ENCODE results near the gene FN3K. TPM values are rescaled to one million over a fixed set of nuclear protein-coding genes. Genes with fewer than 3 reads are reported as not detected.

The FN3K gene
- polyA plus RNA-seq, 2 of the 4 experiments (the other 2 are of a cell fraction), result 1.3 to 13.2 TPM

DNA sequence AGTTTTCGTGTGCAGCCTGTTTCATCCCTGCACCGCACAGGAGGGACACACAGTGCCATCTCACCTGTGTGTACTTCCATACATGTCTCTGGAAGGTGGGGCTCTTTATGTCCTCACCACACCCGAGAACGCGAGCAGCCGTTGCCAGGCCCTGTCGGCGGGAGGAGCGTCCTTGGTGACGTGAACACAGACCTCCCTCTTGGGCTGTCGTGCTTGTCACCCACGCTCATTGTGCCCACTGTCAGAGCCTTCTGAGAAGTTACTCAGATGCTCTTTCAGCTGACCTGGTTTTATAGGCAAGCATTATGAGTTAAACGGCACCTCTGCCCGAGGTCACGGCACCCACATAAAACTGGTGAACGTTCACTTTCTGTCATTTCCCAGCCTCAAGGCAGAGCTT, 64.2 kb downstream of the FN3K start:
- no peak for FAIRE-seq
- Histone ChIP-seq H3K27ac (no peak overlapping the region), H3K9me3 (no peaks in the 10 kb centered on the region), H3K4me1 (no peaks in the 10 kb centered on the region), H3K4me2 (no peak overlapping the region), H3K4me3 (no peak overlapping the region)
- no peak for ATAC-seq
- ChIA-PET POLR2A (no interaction called here), CTCF (interaction anchor here (0.8 to 2.4 kb wide), 2 partner anchors 11 to 17 kb away, joined by 4 to 8 read pairs; no protein-coding TSS in a partner anchor)
- DNase-seq (ENCODE audit: low read depth in 1 of 2, low spot score in 1 of 2), result no peak
- 96% methylated on average over 16 of the region's 16 CpGs for WGBS (ENCODE audit: missing lambda C conversion rate)
- no peak for TF ChIP-seq BHLHE40 (IDR thresholded peaks at IDR 0.05; ENCODE audit: low read depth, low read length)
- no peak for TF ChIP-seq HOXB13 (CRISPR knock-in tag; IDR thresholded peaks at IDR 0.05; ENCODE audit: low read depth)
- TF ChIP-seq FOSL2 (IDR thresholded peaks at IDR 0.05), result no peak
- TF ChIP-seq FOSL2 (CRISPR knock-in tag; IDR thresholded peaks at IDR 0.05), result no peak
- no peak for TF ChIP-seq CBX2 (IDR thresholded peaks at IDR 0.05; ENCODE audit: borderline replicate concordance, low read depth)
- TF ChIP-seq, protein P1, sequence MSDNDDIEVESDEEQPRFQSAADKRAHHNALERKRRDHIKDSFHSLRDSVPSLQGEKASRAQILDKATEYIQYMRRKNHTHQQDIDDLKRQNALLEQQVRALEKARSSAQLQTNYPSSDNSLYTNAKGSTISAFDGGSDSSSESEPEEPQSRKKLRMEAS (IDR thresholded peaks at IDR 0.05), result no peak
- TF ChIP-seq JUNB (IDR thresholded peaks at IDR 0.05), result no peak
- no peak for TF ChIP-seq HEYL (CRISPR knock-in tag; IDR thresholded peaks at IDR 0.05)
- TF ChIP-seq ELK1 (IDR thresholded peaks at IDR 0.05; ENCODE audit: low read depth, low read length), result no peak
- no peak for TF ChIP-seq ESRRA (IDR thresholded peaks at IDR 0.05; ENCODE audit: borderline replicate concordance, low read length)
- TF ChIP-seq MYC (IDR thresholded peaks at IDR 0.05; ENCODE audit: borderline replicate concordance, low read length), result no peak
- TF ChIP-seq REST (IDR thresholded peaks at IDR 0.05), result no peak
- TF ChIP-seq SMC3 (IDR thresholded peaks at IDR 0.05), result no peak
- TF ChIP-seq EHMT2 (IDR thresholded peaks at IDR 0.05; ENCODE audit: low read depth), result no peak
- no peak for TF ChIP-seq SREBF2 (IDR thresholded peaks at IDR 0.05)
- TF ChIP-seq TFCP2L1 (CRISPR knock-in tag; IDR thresholded peaks at IDR 0.05), result no peak
- no peak for TF ChIP-seq PHF8 (IDR thresholded peaks at IDR 0.05; ENCODE audit: borderline replicate concordance, low read depth)

Other genes starting within 250 kb of the FN3K start
- gene FOXK2, start 215.9 kb upstream of the FN3K start, polyA plus RNA-seq (2011; rRNA removed), result 34.8 and 35.9 TPM in 2 replicates
- 37.5 to 39.2 TPM (median 38.2 TPM) in 3 replicates for gene FOXK2, start 215.9 kb upstream of the FN3K start, polyA plus RNA-seq (2017; fragmentation: RNase III; extraction: RNeasy Plus Mini Kit Qiagen cat#74134 plus additional on column Dnase treatment)
- gene WDR45B, start 87.2 kb upstream of the FN3K start, polyA plus RNA-seq (2011; rRNA removed), result 124 and 138 TPM in 2 replicates
- 88.2 to 94.0 TPM (median 89.6 TPM) in 3 replicates for gene WDR45B, start 87.2 kb upstream of the FN3K start, polyA plus RNA-seq (2017; fragmentation: RNase III; extraction: RNeasy Plus Mini Kit Qiagen cat#74134 plus additional on column Dnase treatment)
- 5.6 and 5.8 TPM in 2 replicates for gene RAB40B, start 36.9 kb upstream of the FN3K start, polyA plus RNA-seq (2011; rRNA removed)
- gene RAB40B, start 36.9 kb upstream of the FN3K start, polyA plus RNA-seq (2017; fragmentation: RNase III; extraction: RNeasy Plus Mini Kit Qiagen cat#74134 plus additional on column Dnase treatment), result 6.1 to 9.9 TPM (median 9.4 TPM) in 3 replicates
- 41.1 and 41.7 TPM in 2 replicates for gene FN3KRP, start 18.9 kb upstream of the FN3K start, polyA plus RNA-seq (2011; rRNA removed)
- gene FN3KRP, start 18.9 kb upstream of the FN3K start, polyA plus RNA-seq (2017; fragmentation: RNase III; extraction: RNeasy Plus Mini Kit Qiagen cat#74134 plus additional on column Dnase treatment), result 60.2 to 62.8 TPM (median 62.4 TPM) in 3 replicates
- gene TBCD, start 16.4 kb downstream of the FN3K start, polyA plus RNA-seq (2011; rRNA removed), result 33.5 and 44.7 TPM in 2 replicates
- 47.4 to 51.6 TPM (median 49.1 TPM) in 3 replicates for gene TBCD, start 16.4 kb downstream of the FN3K start, polyA plus RNA-seq (2017; fragmentation: RNase III; extraction: RNeasy Plus Mini Kit Qiagen cat#74134 plus additional on column Dnase treatment)
- gene ZNF750, start 104.4 kb downstream of the FN3K start, polyA plus RNA-seq (2011; rRNA removed), result not detected in 2 replicates
- gene ZNF750, start 104.4 kb downstream of the FN3K start, polyA plus RNA-seq (2017; fragmentation: RNase III; extraction: RNeasy Plus Mini Kit Qiagen cat#74134 plus additional on column Dnase treatment), result not detected in 3 replicates